H9 (cell line): ENCODE results near the gene RPEL1. TPM values are rescaled to one million over a fixed set of nuclear protein-coding genes. Genes with fewer than 3 reads are reported as not detected.

Experiments used
- DNase-seq: peaks from one replicate; pipeline ENCODE4 v3.0.0-alpha.2; 2017
- H2AFZ ChIP-seq: one replicate; pipeline ENCODE4 v1.6.1; 2013; ENCODE audit warnings: mild to moderate bottlenecking, low read length, control low read depth, moderate library complexity
- H2AK5ac ChIP-seq: 2 replicates; pipeline ENCODE4 v1.6.1; 2013; ENCODE audit warnings: low read length, control low read depth, mixed read lengths; ENCODE audit not compliant: insufficient read length
- H2BK120ac ChIP-seq: one replicate; pipeline ENCODE4 v1.6.1; 2013; ENCODE audit warnings: low read depth, mild to moderate bottlenecking, low read length, control low read depth, inconsistent platforms; ENCODE audit not compliant: poor library complexity, severe bottlenecking
- H2BK12ac ChIP-seq: 2 replicates; pipeline ENCODE4 v1.6.1; 2013; ENCODE audit warnings: low read length, control low read depth, mixed read lengths, low read depth; ENCODE audit not compliant: insufficient read length
- H2BK15ac ChIP-seq: 2 replicates; pipeline ENCODE4 v1.6.1; 2013; ENCODE audit warnings: low read depth, low read length, control low read depth
- H2BK20ac ChIP-seq: one replicate; pipeline ENCODE4 v1.6.1; 2013; ENCODE audit warnings: low read depth, mild to moderate bottlenecking, low read length, control low read depth, inconsistent platforms; ENCODE audit not compliant: poor library complexity, severe bottlenecking
- H2BK5ac ChIP-seq: 2 replicates; pipeline ENCODE4 v1.6.1; 2013; ENCODE audit warnings: low read length, control low read depth, mixed read lengths; ENCODE audit not compliant: insufficient read length
- H3K14ac ChIP-seq: 2 replicates; pipeline ENCODE4 v1.6.1; 2013; ENCODE audit warnings: low read length, control low read depth; ENCODE audit not compliant: insufficient read depth
- H3K18ac ChIP-seq: 2 replicates; pipeline ENCODE4 v1.6.1; 2013; ENCODE audit warnings: low read depth, mild to moderate bottlenecking, mixed read lengths, low read length, control low read depth; ENCODE audit not compliant: insufficient read length
- H3K23ac ChIP-seq: 2 replicates; pipeline ENCODE4 v1.6.1; 2013; ENCODE audit warnings: low read length, control low read depth, mixed read lengths, low read depth; ENCODE audit not compliant: insufficient read length
- H3K23me2 ChIP-seq: 2 replicates; pipeline ENCODE4 v1.6.1; 2013; ENCODE audit warnings: low read depth, mild to moderate bottlenecking, mixed read lengths, low read length, control low read depth; ENCODE audit not compliant: insufficient read length, poor library complexity, severe bottlenecking
- H3K27ac ChIP-seq: 2 replicates; pipeline ENCODE4 v1.5.1; 2013; ENCODE audit warnings: low read length, control low read depth, mixed read lengths, low read depth; ENCODE audit not compliant: insufficient read length
- H3K27me3 ChIP-seq: 2 replicates; pipeline ENCODE4 v1.6.1; 2013; ENCODE audit warnings: low read length, control low read depth, inconsistent platforms; ENCODE audit not compliant: insufficient read depth
- H3K4ac ChIP-seq: 2 replicates; pipeline ENCODE4 v1.6.1; 2013; ENCODE audit warnings: low read depth, mild to moderate bottlenecking, control low read depth, inconsistent platforms, low read length, moderate library complexity
- H3K4me1 ChIP-seq: 2 replicates; pipeline ENCODE4 v1.6.1; 2013; ENCODE audit warnings: low read length, control low read depth, inconsistent platforms; ENCODE audit not compliant: insufficient read depth
- H3K4me2 ChIP-seq: 2 replicates; pipeline ENCODE4 v1.6.1; 2013; ENCODE audit warnings: low read length, control low read depth, mixed read lengths; ENCODE audit not compliant: insufficient read length, insufficient read depth
- H3K56ac ChIP-seq: 2 replicates; pipeline ENCODE4 v1.6.1; 2013; ENCODE audit warnings: low read depth, mild to moderate bottlenecking, mixed read lengths, low read length, control low read depth; ENCODE audit not compliant: insufficient read length
- H3K79me1 ChIP-seq: 2 replicates; pipeline ENCODE4 v1.6.1; 2013; ENCODE audit warnings: low read depth, mild to moderate bottlenecking, moderate library complexity, low read length, control low read depth, inconsistent platforms; ENCODE audit not compliant: insufficient read depth, poor library complexity, severe bottlenecking
- H3K79me2 ChIP-seq: 2 replicates; pipeline ENCODE4 v1.6.1; 2013; ENCODE audit warnings: low read length, control low read depth, inconsistent platforms; ENCODE audit not compliant: insufficient read depth
- H3K9ac ChIP-seq: 2 replicates; pipeline ENCODE4 v1.6.1; 2013; ENCODE audit warnings: low read length, control low read depth, mixed read lengths; ENCODE audit not compliant: insufficient read length; ENCODE audit errors: extremely low read depth
- H3K9me3 ChIP-seq: one replicate; pipeline ENCODE4 v1.6.1; 2013; ENCODE audit warnings: low read depth, low read length, inconsistent platforms; ENCODE audit not compliant: control insufficient read depth
- H3T11ph ChIP-seq: one replicate; pipeline ENCODE4 v1.6.1; 2013; ENCODE audit warnings: mild to moderate bottlenecking, low read length, control low read depth, inconsistent platforms
- H4K20me1 ChIP-seq: one replicate; pipeline ENCODE4 v1.6.1; 2013; ENCODE audit not compliant: control insufficient read depth, insufficient read length, insufficient read depth
- H4K5ac ChIP-seq: 2 replicates; pipeline ENCODE4 v1.6.1; 2013; ENCODE audit warnings: low read depth, mild to moderate bottlenecking, mixed read lengths, low read length, control low read depth; ENCODE audit not compliant: insufficient read length
- H4K8ac ChIP-seq: replicated peaks from 2 replicates; pipeline ENCODE4 v1.6.1; 2013; ENCODE audit warnings: low read length, control low read depth, mixed read lengths, low read depth; ENCODE audit not compliant: insufficient read length
- H4K91ac ChIP-seq: 2 replicates; pipeline ENCODE4 v1.6.1; 2013; ENCODE audit warnings: low read depth, mild to moderate bottlenecking, moderate library complexity, mixed read lengths, low read length, control low read depth; ENCODE audit not compliant: insufficient read length
- H3K27ac Mint-ChIP-seq, 3 experiments: 2 replicates in 2 of 3; 3 replicates in 1 of 3; pipeline ENCODE4 v1.8.0; 2020 to 2021; ENCODE audit warnings: mixed read lengths in 3 of 3, mild to moderate bottlenecking in 1 of 3, moderate library complexity in 1 of 3
- H3K27me3 Mint-ChIP-seq: 2 replicates; pipeline ENCODE4 v1.8.0; 2021; ENCODE audit warnings: low read depth, mild to moderate bottlenecking, moderate library complexity, mixed read lengths
- H3K36me3 Mint-ChIP-seq, 3 experiments: 2 replicates in 2 of 3; 3 replicates in 1 of 3; pipeline ENCODE4 v1.8.0; 2020 to 2021; ENCODE audit warnings: low read depth in 3 of 3, mixed read lengths in 3 of 3; ENCODE audit not compliant: insufficient read depth in 1 of 3
- H3K4me1 Mint-ChIP-seq, 2 experiments: 2 replicates each; pipeline ENCODE4 v1.8.0; 2020; ENCODE audit warnings: mixed read lengths in 2 of 2
- H3K4me3 Mint-ChIP-seq, 2 experiments: 2 replicates in 1 of 2; 3 replicates in 1 of 2; pipeline ENCODE4 v1.8.0; 2020 to 2021; ENCODE audit warnings: mild to moderate bottlenecking in 2 of 2, mixed read lengths in 2 of 2, moderate library complexity in 1 of 2
- H3K9me3 Mint-ChIP-seq, 2 experiments: 2 replicates in 1 of 2; 3 replicates in 1 of 2; pipeline ENCODE4 v1.8.0; 2020; ENCODE audit warnings: mild to moderate bottlenecking in 2 of 2, mixed read lengths in 2 of 2, moderate library complexity in 1 of 2
- CTCF ChIP-seq: fragments of 200-600 bp; sonication (generic); conservative IDR thresholded peaks from 3 replicates; pipeline ENCODE4 v1.8.0; 2021; ENCODE audit warnings: antibody characterized with exemption, mild to moderate bottlenecking
- WGBS: extraction: QIAGEN DNeasy Blood & Tissue Kit; methylation state at CpG from one replicate; pipeline ENCODE4 v1.1.7; 2013; ENCODE audit warnings: missing lambda C conversion rate, low lambda C conversion rate, mixed read lengths; ENCODE audit not compliant: insufficient read length; ENCODE audit errors: extremely low coverage; 5-methylcytosine and 5-hydroxymethylcytosine counted together
- total RNA-seq: library from RNA; stranded (reverse); gene quantifications from 2 replicates; pipeline ENCODE4 v1.2.1, GENCODE V29; 2021

Gene RPEL1
- total RNA-seq, 1 experiment from 2014 or later, result 0.13 TPM

- Histone ChIP-seq H2BK15ac (no peak overlapping the region), H2BK5ac (no peak overlapping the region), H3K23me2 (peaks cover 9% of the 10 kb centered on the region), H3K18ac (no peak overlapping the region), H4K20me1 (no peaks in the 10 kb centered on the region), H2AFZ (no peak overlapping the region), H3K56ac (no peak overlapping the region), H3K79me2 (peaks cover 9% of the 10 kb centered on the region; the same call in 1 of the 2 replicates), H4K8ac (no peak overlapping the region), H2BK120ac (no peak overlapping the region), H3K79me1 (peaks cover 5% of the 10 kb centered on the region), H3K27ac (no peak overlapping the region), H3K14ac (no peak overlapping the region), H3K27me3 (no peaks in the 10 kb centered on the region), H3K9ac (no peak overlapping the region), H4K5ac (no peak overlapping the region), H3K23ac (no peak overlapping the region), H2AK5ac (no peak overlapping the region), H2BK20ac (no peak overlapping the region), H3K9me3 (no peaks in the 10 kb centered on the region), H3K4me2 (no peak overlapping the region), H3K4ac (no peak overlapping the region), H2BK12ac (no peak overlapping the region), H4K91ac (no peak overlapping the region), H3K4me1 (peaks cover 6% of the 10 kb centered on the region; the same call in 1 of the 2 replicates), H3T11ph (no peak overlapping the region)
- H3K4me1 Mint-ChIP-seq, result peaks cover 30 to 33% of the 10 kb centered on the region in 2 experiments
- H3K36me3 Mint-ChIP-seq, result no peaks in the 10 kb centered on the region; a peak in 1 of 7 replicates
- no CpG with 5 or more reads among the region's 2 CpGs for WGBS
- TF ChIP-seq CTCF, result no peak
- no peak overlapping the region for H3K27ac Mint-ChIP-seq
- H3K9me3 Mint-ChIP-seq, result no peaks in the 10 kb centered on the region; a peak in 1 of 5 replicates
- no peak for DNase-seq
- no peak overlapping the region for H3K4me3 Mint-ChIP-seq
- H3K27me3 Mint-ChIP-seq, result peaks cover 12% of the 10 kb centered on the region
Measured at GRCh38 chr10:103196516-103196915, 49.2 kb upstream of the RPEL1 start.
